ENCODE results near the gene NR2F2.

NR2F2 gene

GRCh38 chr15:96337365-96338023 is 7.0 kb downstream of the NR2F2 start:
- no peaks in the 10 kb centered on the region for H3K27me3 ChIP-seq (ENCODE audit: insufficient read depth, low read length)
- H3K4me3 ChIP-seq (ENCODE audit: low read depth, low read length, poor library complexity, severe bottlenecking), result no peak overlapping the region
- no peaks in the 10 kb centered on the region for H4K20me1 ChIP-seq (ENCODE audit: insufficient read depth, low read length)
- TF ChIP-seq EZH2 (IDR thresholded peaks at IDR 0.05; ENCODE audit: borderline replicate concordance, low read length) (no peak), CTCF (IDR thresholded peaks at IDR 0.05; ENCODE audit: low read length) (no peak)
- H3K9me3 ChIP-seq (ENCODE audit: low read length), result no peaks in the 10 kb centered on the region
- no peak overlapping the region for H2AFZ ChIP-seq (ENCODE audit: low read length)
- H3K36me3 ChIP-seq (ENCODE audit: insufficient read depth, low read length), result no peaks in the 10 kb centered on the region
- no peaks in the 10 kb centered on the region for H3F3A ChIP-seq (ENCODE audit: insufficient read depth, low read length)
- H3K9me2 ChIP-seq (ENCODE audit: low read depth, low read length), result no peaks in the 10 kb centered on the region
- no peak overlapping the region for H3K9ac ChIP-seq (ENCODE audit: low read length)
- no peak overlapping the region for H3K4me2 ChIP-seq (ENCODE audit: low read length)
- no peaks in the 10 kb centered on the region for H3K79me2 ChIP-seq (ENCODE audit: insufficient read depth, low read length)
- no peak overlapping the region for H3K27ac ChIP-seq (ENCODE audit: low read depth, low read length, poor library complexity, severe bottlenecking)
- no peaks in the 10 kb centered on the region for H3K4me1 ChIP-seq (ENCODE audit: insufficient read depth, low read length, severe bottlenecking)

DNA sequence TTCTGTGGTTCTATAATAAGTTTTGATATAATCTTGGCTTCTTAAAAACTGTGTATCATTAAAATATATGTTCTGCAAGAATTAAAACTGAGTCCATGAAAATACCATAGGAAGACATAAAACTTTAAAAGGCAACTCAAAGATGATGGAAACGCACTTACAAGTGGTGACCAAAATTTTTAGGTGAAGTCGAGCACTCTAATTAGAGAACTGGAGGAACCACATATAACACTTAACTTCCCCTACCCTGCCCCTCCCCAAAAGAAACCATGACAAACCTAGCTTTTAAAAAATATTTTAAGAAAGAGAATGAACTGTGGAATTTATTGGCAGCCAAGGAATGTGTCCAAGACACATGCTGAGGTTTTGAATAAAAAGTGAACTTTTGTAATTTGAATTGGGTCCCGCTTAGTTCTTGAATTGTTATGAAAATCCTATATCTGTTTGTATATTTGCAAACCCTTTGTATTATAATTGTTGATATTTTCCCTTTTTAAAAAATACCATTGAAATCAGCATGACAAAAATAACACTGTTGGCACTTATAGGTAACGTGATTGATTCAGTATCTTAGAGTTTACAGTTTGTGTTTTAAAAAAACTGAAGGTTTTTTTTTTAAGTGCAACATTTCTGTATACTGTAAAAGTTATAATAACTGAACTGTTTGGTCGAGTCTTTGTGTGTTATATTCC is 7.7 kb downstream of the NR2F2 start:
- no peaks in the 10 kb centered on the region for H3K36me3 ChIP-seq (ENCODE audit: insufficient read depth, low read length)
- H3K27ac ChIP-seq (ENCODE audit: low read depth, low read length, poor library complexity, severe bottlenecking), result no peak overlapping the region
- H3K4me2 ChIP-seq (ENCODE audit: low read length), result no peak overlapping the region
- H2AFZ ChIP-seq (ENCODE audit: low read length), result no peak overlapping the region
- no peaks in the 10 kb centered on the region for H4K20me1 ChIP-seq (ENCODE audit: insufficient read depth, low read length)
- no peaks in the 10 kb centered on the region for H3K4me1 ChIP-seq (ENCODE audit: insufficient read depth, low read length, severe bottlenecking)
- no peaks in the 10 kb centered on the region for H3K79me2 ChIP-seq (ENCODE audit: insufficient read depth, low read length)
- no peak for TF ChIP-seq EZH2 (IDR thresholded peaks at IDR 0.05; ENCODE audit: borderline replicate concordance, low read length)
- TF ChIP-seq CTCF (IDR thresholded peaks at IDR 0.05; ENCODE audit: low read length), result no peak
- H3K4me3 ChIP-seq (ENCODE audit: low read depth, low read length, poor library complexity, severe bottlenecking), result no peak overlapping the region
- H3K9me2 ChIP-seq (ENCODE audit: low read depth, low read length), result no peaks in the 10 kb centered on the region
- no peaks in the 10 kb centered on the region for H3F3A ChIP-seq (ENCODE audit: insufficient read depth, low read length)
- H3K27me3 ChIP-seq (ENCODE audit: insufficient read depth, low read length), result no peaks in the 10 kb centered on the region
- no peaks in the 10 kb centered on the region for H3K9me3 ChIP-seq (ENCODE audit: low read length)
- H3K9ac ChIP-seq (ENCODE audit: low read length), result no peak overlapping the region

DNA sequence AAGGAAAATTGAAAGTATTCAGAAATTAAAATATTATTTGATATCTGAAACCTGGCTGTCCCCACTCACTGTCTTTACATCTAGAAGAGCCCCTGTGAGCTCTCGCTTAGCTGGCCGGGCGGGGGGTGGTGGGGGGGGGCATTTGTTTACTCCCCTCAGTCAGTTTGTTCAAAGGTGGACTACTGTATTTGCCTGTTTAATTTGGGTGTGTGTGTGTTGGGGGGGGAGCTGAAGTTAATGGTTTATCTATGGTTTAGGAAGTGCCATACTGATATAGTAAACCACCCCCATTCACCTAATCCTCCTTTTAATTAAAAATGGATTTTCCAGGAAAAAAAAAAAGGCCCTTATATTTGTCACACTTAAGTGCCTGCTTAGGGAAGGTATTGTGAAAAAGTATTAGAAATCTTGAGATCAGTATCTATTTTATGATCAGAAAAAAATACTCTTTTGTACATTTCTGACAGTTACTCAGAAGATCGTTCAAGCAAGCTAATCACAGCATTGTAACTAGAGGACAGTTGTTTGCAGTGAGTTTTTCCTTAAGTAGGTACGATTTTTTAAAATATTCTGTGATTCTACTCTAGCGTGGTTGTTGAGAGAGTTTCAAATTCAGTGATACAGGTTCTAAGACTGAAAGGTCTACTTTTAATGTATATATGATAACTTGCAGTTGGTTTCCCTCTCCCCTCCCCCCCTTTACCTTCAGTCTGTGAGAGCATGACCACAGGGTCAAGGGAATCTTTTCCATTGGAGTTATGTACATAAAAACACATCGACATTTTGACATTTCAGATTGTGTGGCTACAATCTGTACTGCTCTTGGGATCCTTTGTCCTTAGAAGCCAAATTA is 8.5 kb downstream of the NR2F2 start:
- Histone ChIP-seq H3K9me3 (ENCODE audit: low read length) (no peaks in the 10 kb centered on the region), H3K27ac (ENCODE audit: low read depth, low read length, poor library complexity, severe bottlenecking) (no peak overlapping the region), H3K9ac (ENCODE audit: low read length) (no peak overlapping the region), H3K4me2 (ENCODE audit: low read length) (no peak overlapping the region), H3K79me2 (ENCODE audit: insufficient read depth, low read length) (no peaks in the 10 kb centered on the region), H3F3A (ENCODE audit: insufficient read depth, low read length) (no peaks in the 10 kb centered on the region), H3K4me1 (ENCODE audit: insufficient read depth, low read length, severe bottlenecking) (no peaks in the 10 kb centered on the region), H3K27me3 (ENCODE audit: insufficient read depth, low read length) (no peaks in the 10 kb centered on the region), H3K9me2 (ENCODE audit: low read depth, low read length) (no peaks in the 10 kb centered on the region), H3K4me3 (ENCODE audit: low read depth, low read length, poor library complexity, severe bottlenecking) (no peak overlapping the region), H2AFZ (ENCODE audit: low read length) (no peak overlapping the region), H4K20me1 (ENCODE audit: insufficient read depth, low read length) (no peaks in the 10 kb centered on the region), H3K36me3 (ENCODE audit: insufficient read depth, low read length) (no peaks in the 10 kb centered on the region)
- TF ChIP-seq EZH2 (IDR thresholded peaks at IDR 0.05; ENCODE audit: borderline replicate concordance, low read length) (no peak), CTCF (IDR thresholded peaks at IDR 0.05; ENCODE audit: low read length) (no peak)

Measured in OCI-LY1 (cell line).